DOHH2 (cell line): ENCODE measurements around the gene CLHC1.

Experiments used
- H3F3A ChIP-seq: fragments of 200-600 bp; sonication (generic), shearing (Covaris generic); 2 replicates; pipeline ENCODE4 v1.6.0; 2016; ENCODE audit warnings: antibody characterized with exemption, mild to moderate bottlenecking; ENCODE audit not compliant: control insufficient read depth, insufficient read depth
- H3K27ac ChIP-seq: fragments of 200-600 bp; sonication (generic); 2 replicates; pipeline ENCODE4 v1.5.1; 2014; ENCODE audit warnings: low read depth, mild to moderate bottlenecking, low read length, moderate library complexity
- H3K27me3 ChIP-seq: fragments of 200-600 bp; sonication (generic); 2 replicates; pipeline ENCODE4 v1.6.1; 2014; ENCODE audit warnings: mild to moderate bottlenecking, low read length, mixed read lengths; ENCODE audit not compliant: control insufficient read depth
- H3K36me3 ChIP-seq: fragments of 200-600 bp; sonication (generic); 2 replicates; pipeline ENCODE4 v1.6.1; 2014; ENCODE audit warnings: mild to moderate bottlenecking, low read length, moderate library complexity, mixed read lengths; ENCODE audit not compliant: control insufficient read depth
- H3K4me1 ChIP-seq: fragments of 200-600 bp; sonication (generic); 2 replicates; pipeline ENCODE4 v1.6.1; 2014; ENCODE audit warnings: mild to moderate bottlenecking, low read length, mixed read lengths; ENCODE audit not compliant: control insufficient read depth
- H3K4me2 ChIP-seq: fragments of 200-600 bp; sonication (generic); 2 replicates; pipeline ENCODE4 v1.6.0; 2014; ENCODE audit warnings: mild to moderate bottlenecking, low read length, moderate library complexity
- H3K4me3 ChIP-seq: fragments of 200-600 bp; sonication (generic); 2 replicates; pipeline ENCODE4 v1.5.1; 2014; ENCODE audit warnings: mild to moderate bottlenecking, low read length, mixed read lengths
- H3K79me2 ChIP-seq: fragments of 200-600 bp; sonication (generic); 2 replicates; pipeline ENCODE4 v1.6.1; 2014; ENCODE audit warnings: mild to moderate bottlenecking, low read length, mixed read lengths; ENCODE audit not compliant: control insufficient read depth
- H3K9me2 ChIP-seq: fragments of 200-600 bp; sonication (generic); replicated peaks from 2 replicates; pipeline ENCODE4 v1.6.1; 2014; ENCODE audit warnings: mild to moderate bottlenecking, low read length, mixed read lengths; ENCODE audit not compliant: control insufficient read depth
- H3K9me3 ChIP-seq: fragments of 200-600 bp; sonication (generic); 2 replicates; pipeline ENCODE4 v1.6.1; 2014; ENCODE audit warnings: antibody characterized with exemption, low read length, mixed read lengths; ENCODE audit not compliant: control insufficient read depth, insufficient read depth
- H4K20me1 ChIP-seq: fragments of 200-600 bp; sonication (generic); 2 replicates; pipeline ENCODE4 v1.6.0; 2014; ENCODE audit warnings: low read depth, mild to moderate bottlenecking, antibody characterized with exemption, low read length, moderate library complexity; ENCODE audit not compliant: control insufficient read depth, insufficient read depth
- CTCF ChIP-seq: fragments of 200-600 bp; sonication (generic); IDR thresholded peaks from one replicate; pipeline ENCODE4 v1.5.1; 2014; ENCODE audit warnings: antibody characterized with exemption, mild to moderate bottlenecking, low read depth, low read length; ENCODE audit not compliant: poor library complexity, severe bottlenecking
- EZH2phosphoT487 ChIP-seq: fragments of 200-600 bp; sonication (generic); IDR thresholded peaks from 2 replicates; pipeline ENCODE4 v1.6.1; 2017; ENCODE audit warnings: borderline replicate concordance, mild to moderate bottlenecking, antibody characterized with exemption, low read length, moderate library complexity, mixed read lengths

Gene CLHC1

GRCh38 chr2:55159037-55159651 lies 72.9 kb downstream of the CLHC1 start:
- Histone ChIP-seq H3K4me2 (peak overlapping the region; percentile 58), H3K27ac (no peak overlapping the region), H3K4me1 (peaks cover 38% of the 10 kb centered on the region), H3K4me3 (peak overlapping the region; percentile 26; the same call in 1 of the 2 replicates), H3K9me3 (no peaks in the 10 kb centered on the region), H3K36me3 (no peaks in the 10 kb centered on the region), H4K20me1 (no peaks in the 10 kb centered on the region), H3K9me2 (no peaks in the 10 kb centered on the region), H3K27me3 (no peaks in the 10 kb centered on the region), H3K79me2 (no peaks in the 10 kb centered on the region), H3F3A (no peaks in the 10 kb centered on the region)
- TF ChIP-seq CTCF, result no peak

- no peaks in the 10 kb centered on the region for H3K36me3 ChIP-seq
- H3K4me3 ChIP-seq, result no peak overlapping the region
- H3K4me2 ChIP-seq, result 0 out of 2 replicates have a peak overlapping the region, but pooled peaks have one; percentile 1
- no peak overlapping the region for H3K27ac ChIP-seq
- TF ChIP-seq CTCF (no peak), EZH2phosphoT487 (no peak)
- no peaks in the 10 kb centered on the region for H3K9me2 ChIP-seq
- no peaks in the 10 kb centered on the region for H3K79me2 ChIP-seq
- H3K4me1 ChIP-seq, result peaks cover 40% of the 10 kb centered on the region
- no peaks in the 10 kb centered on the region for H3F3A ChIP-seq
- no peaks in the 10 kb centered on the region for H4K20me1 ChIP-seq
- H3K9me3 ChIP-seq, result no peaks in the 10 kb centered on the region
- no peaks in the 10 kb centered on the region for H3K27me3 ChIP-seq
Measured at GRCh38 chr2:55158111-55158814, 73.8 kb downstream of the CLHC1 start.

GRCh38 chr2:55157474-55157884 lies 74.6 kb downstream of the CLHC1 start:
- TF ChIP-seq CTCF, result no peak
- no peak for TF ChIP-seq EZH2phosphoT487
- Histone ChIP-seq H3K36me3 (no peaks in the 10 kb centered on the region), H3K79me2 (no peaks in the 10 kb centered on the region), H3K4me1 (peaks cover 48% of the 10 kb centered on the region), H3K4me3 (no peak overlapping the region), H3K27me3 (no peaks in the 10 kb centered on the region), H3K9me2 (no peaks in the 10 kb centered on the region), H3K9me3 (no peaks in the 10 kb centered on the region), H4K20me1 (no peaks in the 10 kb centered on the region), H3K4me2 (no peak overlapping the region), H3F3A (no peaks in the 10 kb centered on the region), H3K27ac (no peak overlapping the region)
